GM23338 (cell line): ENCODE results near the gene BYSL. TPM values are rescaled to one million over a fixed set of nuclear protein-coding genes. Genes with fewer than 3 reads are reported as not detected.

Experiments
- ATAC-seq: fragments of 200-7000 bp; cut with Tn5 transposase; 3 replicates; pipeline ENCODE4 v1.9.1; 2020
- DNase-seq: peaks from one replicate; pipeline ENCODE4 v3.0.0-alpha.2; 2015; ENCODE audit warnings: low spot score
- H2AFZ ChIP-seq: fragments of 200-600 bp; sonication (generic); 2 replicates; pipeline ENCODE4 v1.8.0; 2016; ENCODE audit warnings: antibody characterized with exemption, mild to moderate bottlenecking, moderate library complexity
- H3F3A ChIP-seq: fragments of 200-600 bp; sonication (generic); replicated peaks from 2 replicates; pipeline ENCODE4 v1.8.0; 2017; ENCODE audit warnings: antibody characterized with exemption, mixed run types, low read depth
- H3K27ac ChIP-seq: fragments of 200-600 bp; sonication (generic); 2 replicates; pipeline ENCODE4 v1.6.1; 2016; ENCODE audit warnings: low read depth
- H3K27me3 ChIP-seq: fragments of 200-600 bp; sonication (generic); 2 replicates; pipeline ENCODE4 v1.8.0; 2016; ENCODE audit warnings: mild to moderate bottlenecking, mixed run types, moderate library complexity; ENCODE audit not compliant: insufficient read depth
- H3K36me3 ChIP-seq: fragments of 200-600 bp; sonication (generic); 2 replicates; pipeline ENCODE4 v1.8.0; 2016; ENCODE audit warnings: mild to moderate bottlenecking; ENCODE audit not compliant: insufficient read depth
- H3K4me1 ChIP-seq: fragments of 200-600 bp; sonication (generic); 2 replicates; pipeline ENCODE4 v1.8.0; 2016; ENCODE audit warnings: mild to moderate bottlenecking, moderate library complexity; ENCODE audit not compliant: insufficient read depth
- H3K4me2 ChIP-seq: fragments of 200-600 bp; sonication (generic); 2 replicates; pipeline ENCODE4 v1.7.1; 2017; ENCODE audit warnings: mixed run types
- H3K4me3 ChIP-seq: fragments of 200-600 bp; sonication (generic); 2 replicates; pipeline ENCODE4 v1.6.1; 2016; ENCODE audit warnings: mixed run types
- H3K79me2 ChIP-seq: fragments of 200-600 bp; sonication (generic); replicated peaks from 2 replicates; pipeline ENCODE4 v1.8.0; 2017; ENCODE audit warnings: mild to moderate bottlenecking; ENCODE audit not compliant: insufficient read depth
- H3K9me2 ChIP-seq: fragments of 200-600 bp; sonication (generic); 2 replicates; pipeline ENCODE4 v1.8.0; 2017; ENCODE audit not compliant: insufficient read depth
- H4K20me1 ChIP-seq: fragments of 200-600 bp; sonication (generic); replicated peaks from 2 replicates; pipeline ENCODE4 v1.8.0; 2017; ENCODE audit warnings: mild to moderate bottlenecking; ENCODE audit not compliant: insufficient read depth
- H3K27ac Mint-ChIP-seq: 2 replicates; pipeline ENCODE4 v1.8.0; 2020; ENCODE audit warnings: inconsistent platforms, mild to moderate bottlenecking, moderate library complexity, mixed read lengths
- H3K27me3 Mint-ChIP-seq: 3 replicates; pipeline ENCODE4 v1.8.0; 2022; ENCODE audit warnings: low read depth, mild to moderate bottlenecking, moderate library complexity, mixed read lengths, inconsistent platforms; ENCODE audit not compliant: insufficient read depth, poor library complexity
- H3K36me3 Mint-ChIP-seq: 3 replicates; pipeline ENCODE4 v1.8.0; 2021; ENCODE audit warnings: low read depth, mild to moderate bottlenecking, inconsistent platforms, moderate library complexity, mixed read lengths
- H3K4me1 Mint-ChIP-seq: 3 replicates; pipeline ENCODE4 v1.8.0; 2020; ENCODE audit warnings: mild to moderate bottlenecking, inconsistent platforms, mixed read lengths
- H3K4me3 Mint-ChIP-seq: 3 replicates; pipeline ENCODE4 v1.8.0; 2021; ENCODE audit warnings: moderate library complexity, mild to moderate bottlenecking, inconsistent platforms, mixed read lengths
- H3K9me3 Mint-ChIP-seq: 3 replicates; pipeline ENCODE4 v1.8.0; 2020; ENCODE audit warnings: moderate library complexity, mild to moderate bottlenecking, inconsistent platforms, mixed read lengths
- CREB1 ChIP-seq: fragments of 250-450 bp; sonication (Bioruptor Pico); IDR thresholded peaks from 2 replicates; pipeline ENCODE4 v1.5.0; 2020; ENCODE audit warnings: low read depth, mild to moderate bottlenecking, moderate library complexity
- CTCF ChIP-seq, 2 experiments: fragments of 200-600 bp in 1 of 2; sonication (generic) in 1 of 2; conservative IDR thresholded peaks; 2 replicates each; pipeline versions ENCODE4 v1.5.1 to v1.6.1; 2016 to 2017; ENCODE audit warnings: antibody characterized with exemption in 2 of 2, low read depth in 2 of 2, mild to moderate bottlenecking in 2 of 2, moderate library complexity in 1 of 2
- JUNB ChIP-seq: IDR thresholded peaks from one replicate; pipeline ENCODE4 v1.6.1; 2016; ENCODE audit warnings: antibody characterized with exemption; ENCODE audit not compliant: unreplicated experiment
- NANOG ChIP-seq: IDR thresholded peaks from 2 replicates; pipeline ENCODE4 v1.6.1; 2016; ENCODE audit warnings: antibody characterized with exemption, borderline replicate concordance
- POLR2AphosphoS5 ChIP-seq: IDR thresholded peaks from 2 replicates; pipeline ENCODE4 v1.6.1; 2016; ENCODE audit warnings: antibody characterized with exemption, low read depth
- REST ChIP-seq: IDR thresholded peaks from one replicate; pipeline ENCODE4 v1.6.1; 2018; ENCODE audit warnings: antibody characterized with exemption; ENCODE audit not compliant: unreplicated experiment
- STAT1 ChIP-seq: IDR thresholded peaks from one replicate; pipeline ENCODE4 v1.6.1; 2016; ENCODE audit warnings: antibody characterized with exemption; ENCODE audit not compliant: unreplicated experiment
- ZNF114 ChIP-seq: fragments of 250-450 bp; sonication (Bioruptor Pico); IDR thresholded peaks from 2 replicates; pipeline ENCODE4 v1.5.0; 2020; ENCODE audit warnings: mild to moderate bottlenecking, moderate library complexity
- ZNF462 ChIP-seq: fragments of 250-450 bp; sonication (Bioruptor Pico); IDR thresholded peaks from 2 replicates; pipeline ENCODE4 v1.5.0; 2020; ENCODE audit warnings: mild to moderate bottlenecking, moderate library complexity
- polyA plus RNA-seq: library from polyadenylated mRNA; unstranded; fragments of >200 nt; fragmentation: Nextera tagmentation; extraction: Ambion mirVana; gene quantifications from 2 replicates; pipeline ENCODE4 v1.2.1, GENCODE V29; 2016
- total RNA-seq: library from RNA; depleted of rRNA; stranded (reverse); fragments of >200 nt; shearing (Covaris generic); gene quantifications from 2 replicates; pipeline ENCODE4 v1.2.3, GENCODE V29; 2014

Gene BYSL
- total and polyA plus RNA-seq, 2 experiments from 2014 or later, result 33.7 to 35.3 TPM

GRCh38 chr6:41931792-41932191 is 10.5 kb downstream of the BYSL start:
- peaks cover 82% of the 10 kb centered on the region for H3K36me3 Mint-ChIP-seq
- peaks cover 55% of the 10 kb centered on the region for H4K20me1 ChIP-seq
- no peak for ATAC-seq
- no peak overlapping the region for H3K27ac ChIP-seq
- H3F3A ChIP-seq, result peaks cover 38% of the 10 kb centered on the region; the same call in 1 of the 2 replicates
- no peaks in the 10 kb centered on the region for H3K9me2 ChIP-seq
- H3K4me3 ChIP-seq, result no peak overlapping the region
- H3K36me3 ChIP-seq, result peaks cover 64% of the 10 kb centered on the region
- no peak for TF ChIP-seq NANOG
- no peak for TF ChIP-seq POLR2AphosphoS5
- no peak for TF ChIP-seq ZNF114 (CRISPR knock-in tag)
- TF ChIP-seq REST, result no peak
- TF ChIP-seq ZNF462, result no peak
- no peak for TF ChIP-seq CTCF (conservative IDR thresholded peaks at IDR 0.05; ENCODE audit: low read depth in 2 of 2)
- TF ChIP-seq CREB1, result no peak
- TF ChIP-seq JUNB, result no peak
- TF ChIP-seq STAT1, result no peak
- H3K27me3 Mint-ChIP-seq, result peaks cover 9% of the 10 kb centered on the region
- peaks cover 8% of the 10 kb centered on the region; the same call in 2 of the 3 replicates for H3K4me1 Mint-ChIP-seq
- no peaks in the 10 kb centered on the region for H3K9me3 Mint-ChIP-seq
- no peak overlapping the region for H3K4me2 ChIP-seq
- 0 out of 2 replicates have a peak, but pooled peaks cover 8% of the 10 kb centered on the region for H3K4me1 ChIP-seq
- H3K27ac Mint-ChIP-seq, result no peak overlapping the region
- peaks cover 17% of the 10 kb centered on the region; the same call in 1 of the 2 replicates for H3K79me2 ChIP-seq
- DNase-seq, result no peak
- no peak overlapping the region for H2AFZ ChIP-seq
- no peak overlapping the region for H3K4me3 Mint-ChIP-seq
- no peaks in the 10 kb centered on the region for H3K27me3 ChIP-seq
